ENCODE data around the gene SAP30BP. TPM values are rescaled to one million over a fixed set of nuclear protein-coding genes. Genes with fewer than 3 reads are reported as not detected.

SAP30BP gene
- total and polyA plus RNA-seq, 10 of the 15 experiments (the other 5 are each of a cell fraction or from before 2014, with no cell fraction given), result 57.9 to 166 (median 94.5) TPM

DNA sequence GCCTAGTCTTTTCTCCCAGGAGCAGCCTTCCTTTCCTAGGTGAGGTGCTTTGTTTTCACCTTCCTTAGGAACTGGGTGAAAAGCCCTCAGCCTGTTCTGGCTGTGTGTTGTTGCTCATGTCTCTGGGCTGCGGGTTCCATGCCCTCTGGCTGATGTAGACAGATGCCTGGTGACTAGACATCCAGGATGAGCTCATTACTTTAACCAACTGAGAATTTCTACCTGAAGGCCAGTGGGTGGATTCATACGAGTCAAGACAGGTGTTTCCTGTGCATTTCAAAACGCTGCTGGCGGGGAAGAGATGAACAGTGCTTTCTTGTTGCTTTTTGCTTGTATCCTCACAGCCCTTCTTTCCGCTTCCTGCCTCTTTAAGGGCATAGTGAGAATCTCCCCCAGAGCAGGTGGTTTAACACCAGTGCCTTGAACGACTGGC lies 22.3 kb downstream of the SAP30BP start (continued):
- TF ChIP-seq CHD1 (IDR thresholded peaks at IDR 0.05; ENCODE audit: low read depth, low read length), result no peak
- TF ChIP-seq, protein P1, sequence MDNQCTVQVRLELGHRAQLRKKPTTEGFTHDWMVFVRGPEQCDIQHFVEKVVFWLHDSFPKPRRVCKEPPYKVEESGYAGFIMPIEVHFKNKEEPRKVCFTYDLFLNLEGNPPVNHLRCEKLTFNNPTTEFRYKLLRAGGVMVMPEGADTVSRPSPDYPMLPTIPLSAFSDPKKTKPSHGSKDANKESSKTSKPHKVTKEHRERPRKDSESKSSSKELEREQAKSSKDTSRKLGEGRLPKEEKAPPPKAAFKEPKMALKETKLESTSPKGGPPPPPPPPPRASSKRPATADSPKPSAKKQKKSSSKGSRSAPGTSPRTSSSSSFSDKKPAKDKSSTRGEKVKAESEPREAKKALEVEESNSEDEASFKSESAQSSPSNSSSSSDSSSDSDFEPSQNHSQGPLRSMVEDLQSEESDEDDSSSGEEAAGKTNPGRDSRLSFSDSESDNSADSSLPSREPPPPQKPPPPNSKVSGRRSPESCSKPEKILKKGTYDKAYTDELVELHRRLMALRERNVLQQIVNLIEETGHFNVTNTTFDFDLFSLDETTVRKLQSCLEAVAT (IDR thresholded peaks at IDR 0.05), result no peak
- TF ChIP-seq TCF12 (IDR thresholded peaks at IDR 0.05; ENCODE audit: low read depth, low read length), result 0 out of 2 replicates have a peak, but pooled peaks have one; percentile 61
- no peak for TF ChIP-seq FOXM1 (IDR thresholded peaks at IDR 0.05; ENCODE audit: low read depth, low read length)
- TF ChIP-seq FOS (IDR thresholded peaks at IDR 0.05; ENCODE audit: borderline replicate concordance, extremely low read depth, insufficient read length), result no peak

DNA sequence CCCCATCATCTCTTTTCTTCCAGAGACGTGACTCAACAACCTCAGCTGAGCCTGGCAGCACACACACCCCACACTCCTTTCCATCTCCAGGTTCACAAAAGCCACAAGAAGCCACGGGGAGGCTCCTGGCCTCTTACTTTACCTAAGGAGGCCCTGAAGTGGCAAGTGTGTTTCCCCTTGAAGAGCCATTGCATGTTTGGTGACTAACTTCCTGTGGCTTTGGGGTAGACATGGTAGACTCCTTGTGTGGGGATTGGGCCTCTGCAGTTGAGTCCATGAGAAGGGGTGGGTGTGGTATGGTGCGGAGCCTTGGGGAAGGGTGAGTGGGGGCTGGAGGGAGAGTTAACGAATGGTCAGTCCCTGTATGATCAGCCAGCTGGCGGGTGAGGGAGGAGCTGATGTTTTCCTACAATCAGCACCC lies 24.2 kb downstream of the SAP30BP start:
- ChIA-PET SMC1A (ENCODE audit: uncharacterized antibody, unreplicated experiment) (interaction anchor here (0.6 to 1.4 kb wide), 2 partner anchors 14 to 22 kb away, joined by 3 to 4 read pairs; no protein-coding TSS in a partner anchor), CTCF (interaction anchor here (1.0 to 4.9 kb wide), 3 partner anchors 18 to 66 kb away, joined by 3 to 62 read pairs (median 3); no protein-coding TSS in a partner anchor), POLR2A (no interaction called here), RAD21 (ENCODE audit: unreplicated experiment) (interaction anchor here (1.4 kb wide), 1 partner anchor 58 kb away, joined by 3 read pairs; the partner anchor contains the start of gene SMIM5)
- Histone ChIP-seq H3K4me3 (no peak overlapping the region), H3K4me2 (ENCODE audit: control insufficient read depth, insufficient read depth) (no peak overlapping the region), H3K4me1 (ENCODE audit: control insufficient read depth, insufficient read depth, low read length) (peaks cover 43% of the 10 kb centered on the region), H3K9ac (ENCODE audit: control insufficient read depth, insufficient read depth, low read length) (no peak overlapping the region), H3K9me3 (replicated peaks; ENCODE audit: control insufficient read depth, insufficient read depth, low read length) (no peaks in the 10 kb centered on the region), H2AFZ (ENCODE audit: control insufficient read depth, low read depth, low read length) (no peak overlapping the region), H3K36me3 (ENCODE audit: control insufficient read depth in 2 of 2, insufficient read depth in 2 of 2, low read length in 1 of 2) (peaks cover 15 to 22% of the 10 kb centered on the region in 2 experiments; a peak in 3 of 4 replicates), H4K20me1 (ENCODE audit: control insufficient read depth, insufficient read depth) (no peaks in the 10 kb centered on the region), H3K27ac (ENCODE audit: control insufficient read depth, insufficient read depth) (peak overlapping the region; percentile 28; the same call in 1 of the 2 replicates), H3K27me3 (replicated peaks in 1 of 2; ENCODE audit: control insufficient read depth in 2 of 2, insufficient read depth in 2 of 2, low read length in 1 of 2) (no peaks in the 10 kb centered on the region), H3K79me2 (ENCODE audit: control insufficient read depth, insufficient read depth, low read length) (peaks cover 37% of the 10 kb centered on the region)
- no TSS peak for BruUV-seq (replicated peaks)
- no peak for TF ChIP-seq ZNF622 (IDR thresholded peaks at IDR 0.05)
- peak; percentile 52; the same call in 1 of the 2 replicates for TF ChIP-seq RUNX3 (IDR thresholded peaks at IDR 0.05; ENCODE audit: low read length)
- 68% methylated on average over 5 of the region's 5 CpGs for WGBS (ENCODE audit: insufficient coverage, insufficient replicate concordance, low lambda C conversion rate, missing lambda C conversion rate)
- in situ Hi-C loops (cut with MboI) (no loop called here), intact Hi-C loops (cut with micrococcal nuclease; ENCODE audit: unreplicated experiment) (no loop called here)
- no peak for FAIRE-seq
- no peak for ATAC-seq
- DNase-seq (ENCODE audit: low read depth, low spot score), result no peak
